Measurements from ENCODE around the gene EFNA3.

GRCh38 chr1:155057788-155058211 is 20.8 kb upstream of the EFNA3 start:
- TF ChIP-seq SMAD4 (CRISPR knock-in tag; IDR thresholded peaks at IDR 0.05) (no peak), FOXP1 (CRISPR knock-in tag; IDR thresholded peaks at IDR 0.05; ENCODE audit: borderline replicate concordance) (no peak), CREB1 (CRISPR knock-in tag; IDR thresholded peaks at IDR 0.05) (no peak), ZNF532 (CRISPR knock-in tag; IDR thresholded peaks at IDR 0.05; ENCODE audit: borderline replicate concordance) (no peak)
